Activated CD4-positive, alpha-beta T cell treated with anti-CD3 and anti-CD28 coated beads, Interleukin-2, amount 50 U/mL, for 48 hours (primary cell): ENCODE data around the gene FAM13A.

Experiments used
- DNase-seq, 2 experiments: peaks; one replicate each; pipeline ENCODE4 v3.0.0-alpha.2; 2020

FAM13A gene

DNA sequence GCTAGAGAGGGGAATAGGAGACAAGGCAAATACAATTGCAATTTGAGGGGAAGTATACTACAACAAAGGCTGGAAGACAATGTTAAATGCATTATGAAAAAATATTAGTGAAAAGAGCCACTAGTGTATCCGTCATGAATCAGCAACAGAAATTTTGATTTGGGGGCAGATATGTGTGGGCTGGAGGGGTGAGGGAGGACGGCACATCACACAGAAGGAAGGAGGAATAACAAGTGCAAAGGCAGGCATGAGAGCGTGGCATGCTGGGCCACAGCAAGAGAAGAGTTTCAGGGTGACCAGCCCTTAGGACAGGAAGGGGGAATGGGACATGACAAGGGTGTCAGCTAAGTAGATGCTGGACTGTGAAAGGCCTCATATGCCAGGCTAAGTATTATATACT, 295.6 kb downstream of the FAM13A start:
- no peak for DNase-seq

DNA sequence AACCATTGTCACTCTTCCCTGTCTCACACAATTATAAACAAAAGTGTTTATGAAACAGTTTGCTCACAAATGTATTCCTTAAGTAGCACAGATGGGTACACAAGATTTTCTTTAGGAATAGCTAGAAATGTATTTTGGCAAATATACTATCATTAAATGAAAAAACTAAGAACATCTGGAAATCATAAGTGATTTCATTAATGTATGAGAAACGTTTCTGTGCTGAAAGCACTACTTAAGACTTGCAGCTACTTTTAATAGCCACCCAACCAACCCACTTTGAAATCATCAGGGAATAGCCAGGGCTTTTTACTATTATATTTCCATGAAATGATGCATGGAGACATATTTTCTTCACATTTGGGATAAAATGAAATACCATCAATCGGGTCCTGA, 297.1 kb downstream of the FAM13A start:
- no peak for DNase-seq

DNA sequence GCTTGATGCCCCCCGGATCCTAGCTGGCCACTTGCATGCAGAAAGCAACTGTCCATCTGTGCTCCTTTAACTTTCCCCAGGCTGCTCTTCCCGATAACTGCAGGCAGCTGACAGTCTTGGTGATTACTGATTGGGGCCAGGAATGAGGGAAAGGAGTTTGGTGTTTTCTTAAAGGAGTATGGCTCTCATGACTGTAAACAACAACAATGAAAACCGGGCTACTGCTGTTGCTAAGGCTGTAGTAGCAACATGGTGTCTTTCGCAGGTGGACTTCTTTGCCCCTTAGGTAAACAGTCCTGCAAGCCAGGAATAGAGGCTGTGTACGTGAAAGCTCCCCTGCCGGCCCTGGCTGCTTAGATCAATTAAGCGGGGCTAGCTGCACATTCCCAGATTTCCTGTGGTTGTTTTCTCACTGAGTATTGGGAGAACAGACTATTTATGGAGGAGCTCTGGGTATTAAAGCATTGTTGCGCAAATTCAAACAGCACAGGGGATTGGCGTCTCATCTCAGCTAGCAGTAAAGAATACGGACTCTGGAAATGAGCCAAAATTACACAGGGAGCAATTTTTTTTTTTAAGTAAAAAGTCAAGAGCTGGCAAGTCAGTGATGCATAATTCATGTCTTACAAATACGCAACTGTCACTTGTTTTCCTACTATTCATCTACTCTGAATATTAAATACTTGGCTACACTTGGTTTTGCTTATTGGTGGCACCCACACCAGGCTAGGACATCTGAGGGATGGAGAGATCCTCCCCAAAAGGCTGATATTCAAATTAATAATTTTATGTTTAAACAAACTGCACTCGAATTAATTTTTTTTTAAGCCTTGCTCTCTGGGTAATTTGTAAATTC, 297.7 kb downstream of the FAM13A start:
- no peak for DNase-seq

DNA sequence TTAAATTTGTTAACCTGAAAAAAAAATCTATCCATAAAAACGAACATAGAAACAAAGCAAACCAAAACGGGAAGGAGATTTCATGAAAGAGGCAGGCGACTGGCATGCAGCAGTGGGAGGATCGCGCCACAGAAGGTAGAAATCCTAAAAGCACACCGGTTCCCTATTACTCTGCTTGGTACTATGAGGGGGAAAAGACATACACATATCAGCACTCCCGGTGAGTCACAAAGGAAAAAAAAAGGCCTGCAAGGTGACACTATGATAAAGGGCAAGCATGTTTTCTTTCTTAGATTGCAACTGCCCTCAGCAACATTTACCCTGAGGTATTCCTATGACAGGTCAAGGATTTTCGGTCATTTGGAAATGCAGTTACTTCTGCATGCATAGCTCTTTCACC, 298.7 kb downstream of the FAM13A start:
- no peak for DNase-seq

DNA sequence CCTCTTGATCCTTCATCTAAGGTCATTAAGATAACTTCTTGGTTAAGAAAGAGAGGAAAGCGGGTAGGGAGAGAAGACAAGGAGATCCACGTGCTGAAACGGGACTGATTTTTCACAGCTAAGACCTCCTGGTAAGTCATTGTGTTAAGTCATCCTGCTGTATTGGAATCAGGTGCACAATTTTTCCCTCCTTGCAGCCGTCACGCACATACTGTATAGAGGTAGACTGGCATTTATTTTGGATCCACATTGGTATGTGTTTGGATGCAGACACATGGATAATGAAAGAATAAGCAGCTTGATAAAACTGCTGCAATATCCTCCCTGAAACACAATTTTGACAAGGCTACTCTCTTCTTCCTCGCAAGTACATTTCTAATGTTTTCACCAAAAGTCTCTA, 299.2 kb downstream of the FAM13A start:
- no peak for DNase-seq

DNA sequence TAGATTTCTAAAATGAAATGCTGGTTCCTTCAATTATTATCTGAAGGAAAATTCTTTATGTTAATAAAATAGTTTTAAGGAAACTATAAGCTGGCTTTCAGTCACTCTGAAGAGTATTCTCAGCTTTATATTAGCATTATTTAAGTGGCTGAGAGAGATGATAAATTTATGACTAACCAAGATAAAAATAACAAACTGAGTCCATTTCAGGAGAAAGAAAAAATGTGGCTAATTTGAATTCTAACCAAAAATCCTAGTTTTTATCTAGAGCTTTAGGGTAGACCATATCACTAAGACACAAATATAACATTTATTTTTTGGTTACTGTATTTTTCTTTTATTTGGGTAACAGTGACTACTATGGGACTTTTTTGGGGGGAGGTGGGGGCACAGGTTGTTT, 299.9 kb downstream of the FAM13A start:
- no peak for DNase-seq

DNA sequence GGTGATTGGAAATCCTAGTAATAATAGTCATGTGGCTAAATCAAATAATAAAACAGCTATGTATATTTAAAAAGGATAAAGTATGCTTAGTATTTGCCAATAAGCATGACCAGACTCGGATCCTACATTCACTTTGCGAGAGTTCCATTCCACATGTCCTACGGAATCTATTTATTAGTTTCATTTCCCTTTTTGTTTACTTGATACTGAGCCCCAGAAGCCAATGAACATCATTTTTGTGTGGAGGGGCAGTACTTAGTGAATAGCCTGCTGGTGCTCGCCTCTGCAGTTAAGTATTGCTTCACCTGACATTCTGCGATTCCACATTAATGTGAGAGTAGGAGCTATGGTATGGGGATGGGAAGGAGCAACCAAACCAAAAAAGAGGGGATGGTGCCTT, 300.8 kb downstream of the FAM13A start:
- DNase-seq, result no peak

DNA sequence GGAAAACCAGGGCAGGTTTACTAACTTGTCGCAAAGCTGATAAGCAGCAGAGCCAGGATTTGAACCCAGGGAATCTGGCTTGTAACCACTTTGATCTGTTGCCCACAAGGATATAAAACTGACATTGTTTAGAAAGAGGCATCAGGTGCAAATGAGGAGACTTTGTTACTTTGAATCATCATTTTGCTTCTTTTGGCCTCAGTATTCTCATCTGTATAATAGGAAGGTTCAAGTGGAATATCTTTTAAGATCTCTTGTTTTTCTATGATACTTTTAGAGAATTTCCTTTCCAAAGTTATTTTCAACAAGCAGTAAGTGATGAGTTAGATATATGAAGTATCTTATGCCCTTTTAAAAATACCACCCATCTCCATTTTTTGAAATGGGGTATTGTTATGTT, 301.5 kb downstream of the FAM13A start:
- DNase-seq, result no peak

DNA sequence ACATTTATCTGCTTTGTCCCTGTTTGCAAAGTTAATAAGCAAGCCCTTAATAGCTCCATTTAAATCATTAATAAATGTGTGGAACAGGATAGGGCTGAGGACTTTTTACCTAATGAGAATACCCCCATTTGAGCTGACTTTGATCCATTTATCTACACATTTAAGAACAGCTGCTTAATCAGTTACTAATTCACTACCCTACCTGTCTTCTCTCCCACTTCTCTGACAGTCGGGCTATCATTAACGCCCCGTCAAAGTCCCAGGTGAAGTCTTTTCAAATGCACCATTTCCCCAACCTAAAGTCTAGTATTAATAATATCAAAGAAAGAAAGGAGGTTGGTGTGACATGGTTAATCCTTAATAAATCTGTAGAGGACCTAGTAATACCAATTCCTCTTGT, 302.2 kb downstream of the FAM13A start:
- DNase-seq, result no peak

DNA sequence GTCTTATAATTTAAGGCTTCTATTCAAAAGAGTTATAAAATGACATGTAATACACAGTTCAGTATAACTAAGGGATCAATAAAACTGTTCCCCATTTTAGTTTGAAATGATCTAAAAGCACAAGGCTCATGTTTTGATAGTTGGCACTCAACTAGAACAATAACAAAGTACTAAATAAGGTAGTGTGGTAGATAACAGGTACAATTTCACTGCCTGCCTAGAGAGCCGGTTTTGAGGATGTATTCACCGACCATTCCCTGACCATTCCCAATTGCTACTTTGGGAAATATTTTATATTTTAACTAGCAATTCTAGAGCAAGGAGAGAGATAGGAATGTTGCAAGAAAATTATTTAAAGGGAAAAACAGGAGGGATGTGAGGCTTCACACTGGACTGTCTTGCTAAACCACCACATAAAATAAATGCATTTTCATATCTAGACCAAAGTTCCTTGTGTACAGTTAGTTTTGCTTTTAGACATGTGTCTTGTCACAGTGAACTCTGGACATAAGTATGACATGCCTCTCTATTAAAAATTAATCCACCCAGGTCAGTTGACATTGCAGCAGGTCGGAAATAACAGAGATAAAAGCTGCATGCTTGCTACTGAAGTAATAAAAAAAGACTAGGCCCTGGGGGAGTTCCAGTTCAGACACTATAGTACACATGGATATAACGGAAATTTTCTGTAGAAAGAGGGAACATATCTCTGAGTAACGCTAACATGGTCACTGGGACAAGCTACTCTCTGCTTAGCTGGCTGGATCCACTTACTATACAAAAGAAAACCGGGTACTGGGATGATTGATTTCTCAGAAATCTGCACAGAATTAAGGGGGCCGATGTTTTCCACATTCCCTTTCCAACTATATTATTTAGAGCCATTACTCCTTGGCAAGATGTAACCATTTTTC, 303.1 kb downstream of the FAM13A start:
- no peak for DNase-seq

DNA sequence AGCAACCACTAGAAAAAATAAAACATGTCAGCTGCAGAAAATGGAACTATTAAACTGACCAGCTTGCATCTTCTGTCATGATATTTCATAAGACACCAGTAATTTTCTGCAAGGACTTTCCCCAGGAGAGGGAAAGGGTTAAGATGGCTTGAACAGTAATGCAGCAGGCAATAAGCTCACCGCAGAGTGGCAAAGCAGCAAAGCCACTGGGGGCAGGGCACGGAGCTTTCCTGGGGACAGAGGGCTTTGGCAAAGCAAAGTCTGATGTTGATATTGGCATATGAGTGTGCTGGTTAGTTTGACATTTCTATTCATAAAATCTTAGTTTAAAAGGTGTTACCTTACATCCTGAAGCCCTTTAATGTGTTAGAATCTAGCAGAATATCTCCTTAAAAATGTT, 304.2 kb downstream of the FAM13A start:
- DNase-seq, result no peak

DNA sequence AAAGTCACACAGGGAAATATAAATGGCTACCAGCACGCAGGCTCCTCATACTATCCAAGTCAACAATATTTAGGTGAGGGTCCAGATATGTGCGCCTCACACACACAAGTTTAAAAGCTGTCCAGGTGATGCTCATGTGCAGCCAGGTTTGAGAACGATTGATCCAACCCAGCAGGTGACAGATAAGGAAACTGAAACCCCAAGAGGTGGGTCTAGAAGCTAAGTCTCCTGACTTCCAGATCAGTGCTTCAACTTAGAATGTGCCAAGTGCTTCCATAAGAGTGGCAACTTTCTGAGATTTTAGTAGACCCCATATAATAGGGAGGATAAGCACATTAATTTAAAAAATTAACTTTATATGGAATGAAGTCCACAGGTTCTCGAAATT, 304.9 kb downstream of the FAM13A start:
- no peak for DNase-seq

DNA sequence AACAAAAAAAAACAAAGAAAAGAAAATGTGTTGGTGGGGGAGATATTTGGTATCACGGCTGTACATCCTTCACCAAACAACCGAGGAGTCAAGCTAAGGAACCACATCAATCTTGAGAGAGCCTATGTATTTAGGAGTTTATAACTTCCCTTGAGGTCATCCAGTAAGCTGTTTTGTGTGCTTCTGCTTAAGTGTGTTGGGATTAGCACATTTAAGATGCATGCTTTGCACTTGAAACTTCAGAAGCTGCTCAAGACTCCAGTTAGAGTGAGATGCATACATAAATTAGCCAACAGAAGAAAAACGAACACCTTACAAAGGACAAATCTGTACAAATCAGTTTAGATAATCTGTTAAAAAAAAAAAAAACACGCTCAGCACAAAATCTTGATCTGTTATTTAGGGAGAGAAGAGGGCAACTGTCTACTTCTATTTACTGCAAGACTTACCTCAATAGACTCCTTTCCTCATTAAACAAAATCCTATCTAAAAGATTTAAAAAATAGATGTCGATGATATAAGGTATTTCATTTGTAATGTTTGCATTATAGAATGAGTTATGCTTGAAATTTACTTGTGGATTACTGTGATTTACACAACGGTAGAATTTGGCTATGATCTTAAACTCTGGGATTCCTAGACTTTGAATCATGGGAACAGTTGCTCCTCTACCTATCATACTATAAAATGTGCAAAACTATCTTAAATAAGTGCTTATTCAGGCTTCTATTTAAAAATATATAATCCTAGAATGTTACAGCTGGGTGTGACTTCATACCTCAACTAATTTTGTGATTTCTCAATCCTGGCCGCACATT, 305.5 kb downstream of the FAM13A start:
- no peak for DNase-seq

DNA sequence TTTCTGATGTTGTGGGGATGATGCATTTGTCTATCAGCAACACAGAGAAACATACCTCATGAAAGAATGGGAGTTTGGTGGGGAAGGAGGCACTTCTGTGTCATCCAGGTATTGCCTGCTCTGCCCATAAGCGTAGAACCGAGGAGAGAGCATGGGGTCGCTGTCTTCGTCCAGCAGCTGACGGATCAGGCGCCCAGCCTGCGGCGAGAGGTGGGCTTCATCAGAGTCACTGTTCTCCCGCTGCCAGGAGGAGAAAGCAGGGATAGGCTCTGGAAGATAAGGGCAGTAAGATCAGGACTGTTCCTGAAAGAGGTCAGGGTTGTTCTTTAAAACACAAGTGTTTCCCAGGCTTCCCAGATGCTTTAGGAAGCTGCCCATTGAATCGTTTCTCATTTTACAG, 306.6 kb downstream of the FAM13A start:
- DNase-seq, result no peak

DNA sequence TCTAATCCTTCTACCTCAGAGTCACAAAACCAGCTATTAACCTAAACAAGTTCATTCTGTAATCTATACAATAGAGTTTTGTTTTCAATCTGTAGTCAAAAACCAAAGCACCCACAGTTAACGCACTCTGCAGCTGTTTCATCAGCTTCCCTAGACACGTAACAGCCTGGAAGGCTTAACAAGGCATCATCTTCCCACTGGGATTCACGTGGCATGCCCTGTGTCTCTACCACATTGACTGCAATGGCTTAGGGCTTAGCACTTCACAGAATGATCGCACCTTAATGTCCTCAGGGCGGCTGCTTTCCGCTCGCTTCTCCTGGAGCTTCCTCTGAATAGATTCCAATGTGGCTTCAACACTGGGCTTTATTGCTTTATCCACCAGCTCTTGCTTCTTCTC, 309.6 kb downstream of the FAM13A start:
- DNase-seq, result no peak

DNA sequence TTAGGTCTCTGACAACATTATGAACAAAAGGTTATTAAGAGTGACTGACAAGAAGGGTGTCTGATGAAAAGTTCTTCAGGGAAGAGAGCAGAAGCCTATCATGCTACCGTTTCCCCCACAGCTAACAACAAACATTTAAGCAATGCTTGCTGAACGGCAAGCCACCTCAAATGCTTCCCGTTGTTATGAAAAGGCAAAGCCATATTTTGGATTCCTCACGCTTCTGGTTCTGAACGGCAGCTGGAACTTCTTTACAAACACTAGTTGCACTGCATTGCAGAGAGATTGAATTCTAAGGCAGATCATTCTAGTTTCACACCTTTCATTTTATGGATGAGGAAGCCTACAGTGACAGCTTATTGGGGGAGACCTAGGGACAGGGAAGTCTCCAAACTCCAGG, 310.8 kb downstream of the FAM13A start:
- no peak for DNase-seq

DNA sequence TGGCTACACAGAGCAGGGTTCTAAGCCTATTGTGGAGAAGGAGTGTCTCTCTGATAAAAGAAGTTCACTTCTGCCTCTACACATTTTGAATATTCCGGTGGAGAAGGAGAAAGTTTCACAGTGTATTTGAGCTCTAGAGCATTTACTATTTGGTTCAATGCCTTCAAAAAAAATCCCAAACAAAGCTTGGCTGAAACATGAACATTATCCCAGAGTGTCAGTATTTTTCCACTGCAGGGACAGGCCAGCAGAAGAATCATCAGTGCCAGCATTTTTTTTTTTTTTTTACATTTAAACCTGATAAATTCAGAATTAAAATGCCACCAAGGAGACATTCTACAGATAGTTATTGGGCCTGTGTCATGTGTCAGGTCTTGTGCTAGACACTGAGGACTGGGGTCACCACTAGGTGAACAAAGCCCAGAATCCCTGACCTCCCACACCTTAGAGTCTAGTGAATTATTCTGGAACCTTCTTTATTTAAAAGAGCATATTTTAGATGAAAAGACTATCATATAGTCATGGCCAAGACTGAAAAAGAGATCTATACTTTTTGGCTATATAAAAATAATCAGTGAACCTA, 311.3 kb downstream of the FAM13A start:
- DNase-seq, result no peak

DNA sequence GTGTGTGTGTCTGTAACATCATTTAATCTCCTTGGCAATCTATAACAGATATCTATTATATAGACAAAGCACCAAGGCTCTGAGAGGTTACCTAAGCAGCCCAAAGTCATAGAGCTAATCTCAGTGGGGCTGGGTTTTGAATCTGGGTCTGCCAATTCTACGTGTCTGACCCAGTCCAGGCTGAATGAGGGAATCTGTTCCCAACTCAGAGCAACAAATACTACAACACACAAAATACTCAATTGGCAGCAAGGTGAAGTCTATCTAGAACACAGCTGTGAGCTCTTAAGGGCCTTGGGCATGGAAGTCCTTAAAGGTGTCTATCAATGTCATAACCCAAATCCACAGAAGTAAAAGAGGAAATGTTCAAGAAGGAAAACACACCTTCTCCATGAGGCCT, 311.8 kb downstream of the FAM13A start:
- DNase-seq, result no peak

DNA sequence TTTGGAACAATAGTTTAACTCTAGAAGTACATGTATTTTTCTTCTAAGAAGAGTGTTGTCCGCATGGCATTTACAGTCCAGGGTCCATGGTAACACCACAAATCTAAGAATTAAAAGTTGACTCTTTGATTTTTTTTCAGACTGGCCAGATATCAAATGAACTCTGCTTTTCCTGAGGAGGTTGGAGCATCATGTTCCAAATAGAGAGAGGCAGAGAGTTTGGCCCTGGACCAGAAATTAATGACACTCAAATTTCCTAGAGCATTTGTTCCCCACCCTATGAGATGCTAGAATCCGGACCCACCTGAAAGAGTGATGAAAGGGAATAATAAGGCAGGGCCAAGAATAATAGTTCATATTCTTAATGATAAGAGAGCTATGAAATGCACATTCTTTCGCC, 312.4 kb downstream of the FAM13A start:
- no peak for DNase-seq

DNA sequence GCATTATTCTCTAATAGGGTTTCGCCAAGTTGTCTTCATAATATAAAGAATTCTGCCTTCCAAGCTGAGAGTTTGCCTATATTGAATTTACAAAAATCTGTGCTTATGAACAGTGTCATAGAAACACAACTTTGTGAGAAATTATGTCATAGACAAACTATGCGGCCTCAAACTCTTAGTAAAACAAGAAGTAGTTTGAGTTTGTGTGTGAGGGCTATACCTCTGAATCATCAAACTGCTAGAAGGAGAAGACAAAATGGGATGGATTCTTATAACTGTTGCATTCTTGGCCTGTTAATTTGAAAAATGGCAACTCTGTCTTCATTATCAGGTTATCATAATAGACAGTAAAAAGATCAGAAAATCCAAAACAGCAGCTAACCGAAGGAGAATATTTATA, 313.3 kb downstream of the FAM13A start:
- no peak for DNase-seq

DNA sequence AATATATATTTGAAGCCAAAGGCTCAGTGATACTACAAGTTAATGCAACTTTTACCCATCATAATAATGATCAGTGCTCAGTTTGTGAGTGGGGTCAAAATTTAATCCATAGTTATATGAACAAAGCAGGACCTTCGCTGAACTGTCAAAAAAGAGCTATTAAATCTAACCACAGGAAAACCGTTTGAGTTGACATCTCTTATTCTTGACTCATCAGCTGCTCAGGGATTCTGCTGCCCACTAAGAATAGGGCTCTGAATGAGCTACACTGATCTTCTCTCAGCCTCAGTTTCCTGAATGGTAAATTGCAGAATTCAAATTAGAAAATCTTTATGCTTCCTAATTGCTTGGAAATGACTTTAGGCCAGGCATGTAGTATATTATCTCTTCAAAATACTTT, 314.4 kb downstream of the FAM13A start:
- no peak for DNase-seq

DNA sequence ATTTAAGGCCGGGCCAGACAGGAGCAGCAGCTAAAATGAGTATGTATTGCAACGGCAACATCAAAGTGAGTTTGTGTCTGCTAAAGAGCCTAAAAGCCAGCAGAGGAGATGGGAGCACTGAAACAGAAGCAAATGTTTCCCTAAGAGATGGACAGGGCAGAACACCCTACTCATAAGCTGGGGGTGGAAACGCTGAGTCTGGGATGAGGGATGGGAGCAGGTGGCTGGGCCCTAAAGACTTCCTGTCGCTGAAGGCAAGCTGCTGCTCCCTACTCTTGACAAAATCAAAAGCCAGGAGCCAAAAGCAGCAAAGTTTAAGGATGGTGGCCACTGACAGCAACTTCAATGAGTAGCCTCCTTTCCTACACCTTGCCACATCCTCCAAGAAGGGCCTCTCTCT, 318.8 kb downstream of the FAM13A start:
- DNase-seq, result no peak
